Tibial artery (tissue), 4 donors: ENCODE data around the gene RAB5B.

Experiments
- DNase-seq, 2 donors: peaks; one replicate each; pipeline ENCODE4 v3.0.0-alpha.2; 2019
- H3K27ac ChIP-seq, 2 donors: fragments of 200-600 bp; sonication (generic) in 1 of 2; 1 replicate in 1 of 2; 2 replicates in 1 of 2; pipeline ENCODE4 v1.5.1; 2018 to 2019; ENCODE audit warnings: mild to moderate bottlenecking in 1 of 2
- H3K27me3 ChIP-seq, 2 donors: fragments of 200-600 bp; sonication (generic) in 1 of 2; one replicate each; pipeline versions ENCODE4 v1.5.1 to v1.6.0; 2016 to 2019
- H3K36me3 ChIP-seq, 3 donors: fragments of 200-600 bp; sonication (generic) in 2 of 3; one replicate each; pipeline ENCODE4 v1.5.1; 2016 to 2019; ENCODE audit warnings: mild to moderate bottlenecking in 2 of 3
- H3K4me1 ChIP-seq, 4 donors: fragments of 200-600 bp; sonication (generic) in 2 of 4; 1 replicate in 3 of 4; 2 replicates in 1 of 4; pipeline ENCODE4 v1.5.1; 2016 to 2019
- H3K4me3 ChIP-seq, 2 donors: fragments of 200-600 bp; sonication (generic) in 1 of 2; 1 replicate in 1 of 2; 2 replicates in 1 of 2; pipeline ENCODE4 v1.5.1; 2018 to 2019; ENCODE audit warnings: mild to moderate bottlenecking in 2 of 2
- H3K9me3 ChIP-seq, 3 donors: fragments of 200-600 bp; sonication (generic) in 1 of 3; one replicate each; pipeline ENCODE4 v1.5.1; 2016 to 2019
- CTCF ChIP-seq, 2 experiments: fragments of 200-600 bp in 1 of 2; fragments of 450-650 bp in 1 of 2; IDR thresholded peaks; one replicate each; pipeline ENCODE4 v1.5.1; 2017 to 2019; ENCODE audit warnings: antibody characterized with exemption in 2 of 2, mild to moderate bottlenecking in 1 of 2, moderate library complexity in 1 of 2
- intact Hi-C: fragments of 100-400 bp; cut with DNase I; formaldehyde crosslinking; loops from one replicate; pipeline ENCODE4 v1.15.0; 2023; ENCODE audit warnings: low total_unique reads

RAB5B gene

GRCh38 chr12:55932551-55932910, 41.3 kb upstream of the RAB5B start:
- Histone ChIP-seq H3K4me3 (peak overlapping the region; percentile 58 to 72), H3K4me1 (peaks cover 0 to 47% (median 31%) of the 10 kb centered on the region in 4 donors)
- intact Hi-C loops = no loop called here

GRCh38 chr12:55933169-55933798, 40.6 kb upstream of the RAB5B start:
- Histone ChIP-seq H3K9me3 (no peaks in the 10 kb centered on the region), H3K36me3 (no peaks in the 10 kb centered on the region), H3K4me3 (no peak overlapping the region), H3K27ac (peak overlapping the region in 1 of 2 donors; percentile 77), H3K4me1 (peaks cover 0 to 43% (median 27%) of the 10 kb centered on the region in 4 donors), H3K27me3 (no peaks in the 10 kb centered on the region)
- no peak for DNase-seq
- TF ChIP-seq CTCF (IDR thresholded peaks at IDR 0.05) = no peak
- intact Hi-C loops = no loop called here

More at GRCh38 chr12:55932551-55932910, 41.3 kb upstream of the RAB5B start:
- no peak for TF ChIP-seq CTCF (IDR thresholded peaks at IDR 0.05)
- DNase-seq = no peak
- H3K9me3 ChIP-seq = no peaks in the 10 kb centered on the region
- peak overlapping the region; percentile 73 to 77 for H3K27ac ChIP-seq
- no peaks in the 10 kb centered on the region for H3K36me3 ChIP-seq
- no peaks in the 10 kb centered on the region for H3K27me3 ChIP-seq

GRCh38 chr12:55933799-55934742, 39.8 kb upstream of the RAB5B start:
- no peak for DNase-seq
- TF ChIP-seq CTCF (IDR thresholded peaks at IDR 0.05) = no peak
- Histone ChIP-seq H3K4me1 (peaks cover 0 to 35% (median 23%) of the 10 kb centered on the region in 4 donors), H3K9me3 (no peaks in the 10 kb centered on the region), H3K36me3 (peaks cover 0 to 5% (median 0%) of the 10 kb centered on the region in 3 donors), H3K27ac (no peak overlapping the region), H3K4me3 (no peak overlapping the region), H3K27me3 (no peaks in the 10 kb centered on the region)
- intact Hi-C loops = no loop called here

GRCh38 chr12:55934773-55935172, 39.1 kb upstream of the RAB5B start:
- no peak overlapping the region for H3K4me3 ChIP-seq
- peaks cover 0 to 31% (median 20%) of the 10 kb centered on the region in 4 donors for H3K4me1 ChIP-seq
- peaks cover 0 to 8% (median 0%) of the 10 kb centered on the region in 3 donors for H3K36me3 ChIP-seq
- no peaks in the 10 kb centered on the region for H3K9me3 ChIP-seq
- no peak for DNase-seq
- intact Hi-C loops = loop anchor here (5.0 kb wide), 1 partner anchor 102 kb away; no protein-coding TSS in a partner anchor
- no peak for TF ChIP-seq CTCF (IDR thresholded peaks at IDR 0.05)
- H3K27ac ChIP-seq = no peak overlapping the region
- no peaks in the 10 kb centered on the region for H3K27me3 ChIP-seq

GRCh38 chr12:55935738-55936151, 38.1 kb upstream of the RAB5B start:
- Histone ChIP-seq H3K4me1 (peaks cover 0 to 33% (median 21%) of the 10 kb centered on the region in 4 donors), H3K27ac (peak overlapping the region in 1 of 2 donors; percentile 30), H3K27me3 (no peaks in the 10 kb centered on the region), H3K9me3 (no peaks in the 10 kb centered on the region), H3K36me3 (peaks cover 0 to 8% (median 0%) of the 10 kb centered on the region in 3 donors), H3K4me3 (peak overlapping the region; percentile 20 to 24)
- no peak for TF ChIP-seq CTCF (IDR thresholded peaks at IDR 0.05)
- no peak for DNase-seq
- intact Hi-C loops = loop anchor here (5.0 kb wide), 1 partner anchor 103 kb away; no protein-coding TSS in a partner anchor
